Left ventricle myocardium inferior (tissue), 1 donor: ENCODE measurements around the gene RBPJL. TPM values are rescaled to one million over a fixed set of nuclear protein-coding genes. Genes with fewer than 3 reads are reported as not detected.

Source experiments
- DNase-seq: peaks from one replicate; pipeline ENCODE4 v3.0.0-alpha.2; 2020
- H3K27ac ChIP-seq: fragments of 200-600 bp; replicated peaks from 2 replicates; pipeline ENCODE4 v1.8.0; 2021
- H3K27me3 ChIP-seq: fragments of 200-600 bp; 2 replicates; pipeline ENCODE4 v1.8.0; 2021; ENCODE audit warnings: low read depth
- H3K36me3 ChIP-seq: fragments of 200-600 bp; 2 replicates; pipeline ENCODE4 v1.8.0; 2021
- H3K4me1 ChIP-seq: fragments of 200-600 bp; 2 replicates; pipeline ENCODE4 v1.8.0; 2021
- H3K4me3 ChIP-seq: fragments of 200-600 bp; 2 replicates; pipeline ENCODE4 v1.8.0; 2021; ENCODE audit warnings: mild to moderate bottlenecking, moderate library complexity
- H3K9me3 ChIP-seq: fragments of 200-600 bp; replicated peaks from 2 replicates; pipeline ENCODE4 v1.8.0; 2021
- intact Hi-C: fragments of 100-400 bp; cut with micrococcal nuclease; formaldehyde crosslinking; loops from one replicate; pipeline ENCODE4 v1.11.0; 2022
- total RNA-seq: library from RNA; stranded (reverse); fragmentation: NEBNext Ultra II Directional; extraction: Animal tissue kit (Norgen Biotek cat#: 25700); gene quantifications from one replicate; pipeline ENCODE4 v1.2.1, GENCODE V29; 2021
- TF ChIP-seq, protein P1 (sequence below): fragments of 200-600 bp; IDR thresholded peaks from 2 replicates; pipeline ENCODE4 v1.8.0; 2021; ENCODE audit warnings: antibody characterized with exemption, mild to moderate bottlenecking, borderline replicate concordance
- donor health status: DM: no; HTN: yes; CAD: no; lungs with severe emphysema.

Gene RBPJL
- total RNA-seq, 1 donor from 2014 or later: not detected

DNA sequence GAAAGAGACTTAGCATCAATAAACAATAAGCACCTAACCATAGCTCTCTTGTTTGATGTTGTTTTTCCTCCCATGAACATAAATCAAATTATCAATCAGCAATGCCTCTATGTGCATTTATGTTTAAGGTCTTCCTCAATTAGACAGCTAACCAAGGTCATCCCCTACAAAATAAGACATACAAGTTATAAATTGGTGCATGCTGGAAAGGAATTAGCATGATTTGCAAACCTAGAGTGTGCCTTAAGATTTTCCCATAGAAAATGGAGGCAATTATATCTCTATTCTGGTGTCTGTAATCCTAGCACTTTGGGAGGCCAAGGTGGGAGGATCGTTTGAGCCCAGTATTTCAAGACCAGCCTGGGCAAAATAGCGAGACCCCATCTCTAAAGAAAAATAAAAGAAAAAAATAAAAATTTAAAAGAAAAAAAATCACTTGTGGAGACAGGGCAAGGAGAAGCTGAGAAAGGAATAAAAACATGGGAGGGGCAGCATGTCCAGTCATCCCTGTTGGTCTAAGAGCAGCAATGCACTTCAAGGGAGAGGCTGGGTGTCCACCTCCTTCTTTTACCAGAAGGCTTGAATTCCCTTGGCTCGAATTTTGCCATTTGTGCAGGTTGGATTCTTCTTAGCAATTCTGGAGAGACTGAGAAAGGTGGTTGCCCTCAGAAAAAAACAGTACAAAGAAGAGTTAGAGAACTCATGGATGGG is 42.9 kb upstream of the RBPJL start:
- H3K9me3 ChIP-seq: no peaks in the 10 kb centered on the region
- H3K27me3 ChIP-seq: peaks cover 59% of the 10 kb centered on the region
- TF ChIP-seq, protein P1, sequence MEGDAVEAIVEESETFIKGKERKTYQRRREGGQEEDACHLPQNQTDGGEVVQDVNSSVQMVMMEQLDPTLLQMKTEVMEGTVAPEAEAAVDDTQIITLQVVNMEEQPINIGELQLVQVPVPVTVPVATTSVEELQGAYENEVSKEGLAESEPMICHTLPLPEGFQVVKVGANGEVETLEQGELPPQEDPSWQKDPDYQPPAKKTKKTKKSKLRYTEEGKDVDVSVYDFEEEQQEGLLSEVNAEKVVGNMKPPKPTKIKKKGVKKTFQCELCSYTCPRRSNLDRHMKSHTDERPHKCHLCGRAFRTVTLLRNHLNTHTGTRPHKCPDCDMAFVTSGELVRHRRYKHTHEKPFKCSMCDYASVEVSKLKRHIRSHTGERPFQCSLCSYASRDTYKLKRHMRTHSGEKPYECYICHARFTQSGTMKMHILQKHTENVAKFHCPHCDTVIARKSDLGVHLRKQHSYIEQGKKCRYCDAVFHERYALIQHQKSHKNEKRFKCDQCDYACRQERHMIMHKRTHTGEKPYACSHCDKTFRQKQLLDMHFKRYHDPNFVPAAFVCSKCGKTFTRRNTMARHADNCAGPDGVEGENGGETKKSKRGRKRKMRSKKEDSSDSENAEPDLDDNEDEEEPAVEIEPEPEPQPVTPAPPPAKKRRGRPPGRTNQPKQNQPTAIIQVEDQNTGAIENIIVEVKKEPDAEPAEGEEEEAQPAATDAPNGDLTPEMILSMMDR: no peak
- no peak overlapping the region for H3K27ac ChIP-seq
- DNase-seq: no peak
- no peaks in the 10 kb centered on the region for H3K36me3 ChIP-seq
- intact Hi-C loops: no loop called here
- H3K4me1 ChIP-seq: no peaks in the 10 kb centered on the region
- no peak overlapping the region for H3K4me3 ChIP-seq

DNA sequence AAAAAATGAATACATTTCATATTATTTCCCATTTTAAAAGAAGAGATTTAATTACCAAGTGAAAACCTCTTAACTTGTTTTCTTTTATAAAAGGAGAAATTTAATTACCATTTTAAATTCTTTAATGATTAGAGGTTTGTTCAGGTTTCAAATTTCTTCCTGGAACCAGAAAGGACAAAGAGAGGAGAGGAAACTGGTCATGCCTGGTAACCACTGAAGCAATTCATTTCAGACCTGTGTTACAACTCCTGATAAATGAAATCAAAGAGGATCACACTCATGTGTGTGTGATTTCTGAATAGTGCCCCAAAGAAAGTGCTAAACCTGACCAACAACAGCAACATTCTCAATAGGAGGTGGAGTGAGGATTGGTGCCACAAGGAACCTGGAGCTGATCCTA is 39.7 kb upstream of the RBPJL start:
- Histone ChIP-seq H3K4me3 (no peak overlapping the region), H3K27me3 (peaks cover 49% of the 10 kb centered on the region), H3K9me3 (no peaks in the 10 kb centered on the region), H3K27ac (no peak overlapping the region), H3K36me3 (no peaks in the 10 kb centered on the region), H3K4me1 (no peaks in the 10 kb centered on the region)
- intact Hi-C loops: no loop called here
- no peak for DNase-seq
- TF ChIP-seq, protein P1: no peak

DNA sequence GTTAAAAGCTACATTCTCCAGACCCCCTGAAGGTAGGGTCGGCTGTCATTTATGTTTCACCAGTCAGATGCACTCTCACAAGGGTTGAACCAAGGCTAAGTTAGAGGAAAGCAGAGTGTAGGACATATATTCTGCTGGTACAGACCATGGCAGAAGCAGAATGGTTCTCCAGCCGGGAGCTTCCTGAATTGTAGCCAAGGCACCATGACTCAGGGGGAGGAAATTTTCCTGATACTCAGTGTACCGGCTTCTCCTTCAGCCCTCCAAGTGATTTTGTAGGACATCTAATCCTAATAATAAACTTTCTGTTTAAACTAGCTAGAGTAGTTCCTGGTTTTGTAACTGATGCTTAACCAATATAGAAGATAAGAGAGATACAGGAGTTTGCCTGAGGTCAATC is 38.1 kb upstream of the RBPJL start:
- Histone ChIP-seq H3K4me1 (no peaks in the 10 kb centered on the region), H3K27me3 (peaks cover 48% of the 10 kb centered on the region), H3K4me3 (no peak overlapping the region), H3K27ac (no peak overlapping the region), H3K36me3 (no peaks in the 10 kb centered on the region), H3K9me3 (no peaks in the 10 kb centered on the region)
- TF ChIP-seq, protein P1: no peak
- intact Hi-C loops: no loop called here
- no peak for DNase-seq

DNA sequence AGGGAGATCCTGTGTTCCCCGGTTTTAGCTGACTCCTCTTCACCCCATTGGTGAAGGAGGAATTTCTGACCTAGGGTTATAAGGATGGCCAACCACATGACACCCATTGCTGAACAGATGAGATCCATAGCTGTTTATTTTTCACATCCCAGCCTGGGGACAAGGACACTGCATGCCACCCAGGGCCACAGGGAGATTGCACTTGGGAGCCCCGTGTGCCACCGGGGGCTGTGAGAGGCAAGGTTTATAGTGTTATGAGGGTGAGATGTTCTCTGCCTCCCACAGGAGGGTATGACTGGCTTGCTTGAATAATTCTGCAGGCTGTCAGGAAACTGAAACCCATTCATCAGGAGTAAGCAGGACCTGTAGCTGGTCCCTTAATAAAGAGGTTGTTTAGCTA is 37.6 kb upstream of the RBPJL start:
- no peaks in the 10 kb centered on the region for H3K4me1 ChIP-seq
- peaks cover 48% of the 10 kb centered on the region for H3K27me3 ChIP-seq
- H3K9me3 ChIP-seq: no peaks in the 10 kb centered on the region
- intact Hi-C loops: no loop called here
- H3K4me3 ChIP-seq: no peak overlapping the region
- no peak for DNase-seq
- TF ChIP-seq, protein P1: no peak
- H3K36me3 ChIP-seq: no peaks in the 10 kb centered on the region
- no peak overlapping the region for H3K27ac ChIP-seq

DNA sequence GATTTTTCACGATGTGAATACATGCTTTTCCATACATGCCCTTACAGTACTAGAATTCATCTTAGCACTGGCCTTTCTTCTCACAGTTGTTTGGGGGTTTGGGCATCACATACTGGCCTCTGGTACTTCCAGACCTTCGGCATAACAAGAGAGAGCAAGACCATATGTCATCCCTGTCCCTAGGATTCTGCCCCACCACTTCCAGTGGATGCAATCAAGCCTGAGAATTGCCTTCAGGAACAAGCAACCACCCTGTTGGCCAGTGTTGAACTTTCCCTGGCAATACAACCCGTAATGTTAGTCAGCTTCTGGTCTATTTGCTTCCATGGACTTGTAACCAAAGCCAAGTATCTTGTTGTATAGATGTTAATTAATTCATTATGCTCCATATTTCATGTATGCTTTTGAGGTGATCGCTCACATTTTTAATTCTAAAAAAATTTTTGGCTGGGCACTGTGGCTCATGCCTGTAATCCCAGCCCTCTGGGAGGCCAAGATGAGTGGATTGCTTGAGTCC is 36.8 kb upstream of the RBPJL start:
- no peaks in the 10 kb centered on the region for H3K4me1 ChIP-seq
- no peak overlapping the region for H3K27ac ChIP-seq

More for the DNA sequence above, 36.8 kb upstream of the RBPJL start:
- TF ChIP-seq, protein P1: no peak
- H3K36me3 ChIP-seq: no peaks in the 10 kb centered on the region
- no peak overlapping the region for H3K4me3 ChIP-seq
- DNase-seq: no peak
- H3K9me3 ChIP-seq: no peaks in the 10 kb centered on the region
- intact Hi-C loops: no loop called here
- H3K27me3 ChIP-seq: peaks cover 55% of the 10 kb centered on the region
